IMR-90 (cell line): Measurements from ENCODE around the gene ABCA2.

Experiments used
- BHLHE40 ChIP-seq: fragments of 150-350 bp; IDR thresholded peaks from 2 replicates; pipeline ENCODE4 v1.6.1; 2016; ENCODE audit warnings: mild to moderate bottlenecking, low read depth, low read length
- CEBPB ChIP-seq: IDR thresholded peaks from 2 replicates; pipeline ENCODE4 v1.6.1; 2012; ENCODE audit warnings: low read depth, low read length, improper control_type of control experiment
- FOS ChIP-seq: fragments of 150-350 bp; IDR thresholded peaks from 2 replicates; pipeline ENCODE4 v1.6.1; 2016; ENCODE audit warnings: low read depth, low read length
- MAZ ChIP-seq: IDR thresholded peaks from 2 replicates; pipeline ENCODE4 v1.6.1; 2012; ENCODE audit warnings: low read depth, mild to moderate bottlenecking, low read length, improper control_type of control experiment, moderate library complexity, borderline replicate concordance
- MXI1 ChIP-seq: IDR thresholded peaks from 2 replicates; pipeline ENCODE4 v1.6.1; 2012; ENCODE audit warnings: low read depth, mild to moderate bottlenecking, low read length, moderate library complexity, borderline replicate concordance
- POLR2A ChIP-seq: IDR thresholded peaks from 2 replicates; pipeline ENCODE4 v1.6.1; 2012; ENCODE audit warnings: mild to moderate bottlenecking, low read depth, low read length
- RFX5 ChIP-seq: IDR thresholded peaks from 2 replicates; pipeline ENCODE4 v1.8.0; 2012; ENCODE audit warnings: low read depth, mild to moderate bottlenecking, low read length, moderate library complexity
- SMC3 ChIP-seq: fragments of 150-350 bp; IDR thresholded peaks from 2 replicates; pipeline ENCODE4 v1.6.1; 2016; ENCODE audit warnings: low read depth, mild to moderate bottlenecking, antibody characterized with exemption, low read length, moderate library complexity
- TF ChIP-seq, protein P1 (sequence below): conservative IDR thresholded peaks from 2 replicates; pipeline ENCODE4 v1.5.1; 2012; ENCODE audit warnings: mild to moderate bottlenecking, low read depth, low read length, improper control_type of control experiment
- TF ChIP-seq, protein P2 (sequence below): fragments of 150-350 bp; IDR thresholded peaks from 2 replicates; pipeline ENCODE4 v1.6.1; 2017; ENCODE audit warnings: mild to moderate bottlenecking, antibody characterized with exemption, low read length, low read depth

GRCh38 chr9:137015976-137016375, 12.1 kb downstream of the ABCA2 start:
- TF ChIP-seq MAZ (no peak), RFX5 (no peak), POLR2A (no peak), CEBPB (no peak), FOS (no peak), SMC3 (no peak), BHLHE40 (no peak), MXI1 (no peak)
- TF ChIP-seq, protein P1, sequence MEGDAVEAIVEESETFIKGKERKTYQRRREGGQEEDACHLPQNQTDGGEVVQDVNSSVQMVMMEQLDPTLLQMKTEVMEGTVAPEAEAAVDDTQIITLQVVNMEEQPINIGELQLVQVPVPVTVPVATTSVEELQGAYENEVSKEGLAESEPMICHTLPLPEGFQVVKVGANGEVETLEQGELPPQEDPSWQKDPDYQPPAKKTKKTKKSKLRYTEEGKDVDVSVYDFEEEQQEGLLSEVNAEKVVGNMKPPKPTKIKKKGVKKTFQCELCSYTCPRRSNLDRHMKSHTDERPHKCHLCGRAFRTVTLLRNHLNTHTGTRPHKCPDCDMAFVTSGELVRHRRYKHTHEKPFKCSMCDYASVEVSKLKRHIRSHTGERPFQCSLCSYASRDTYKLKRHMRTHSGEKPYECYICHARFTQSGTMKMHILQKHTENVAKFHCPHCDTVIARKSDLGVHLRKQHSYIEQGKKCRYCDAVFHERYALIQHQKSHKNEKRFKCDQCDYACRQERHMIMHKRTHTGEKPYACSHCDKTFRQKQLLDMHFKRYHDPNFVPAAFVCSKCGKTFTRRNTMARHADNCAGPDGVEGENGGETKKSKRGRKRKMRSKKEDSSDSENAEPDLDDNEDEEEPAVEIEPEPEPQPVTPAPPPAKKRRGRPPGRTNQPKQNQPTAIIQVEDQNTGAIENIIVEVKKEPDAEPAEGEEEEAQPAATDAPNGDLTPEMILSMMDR = no peak
- TF ChIP-seq, protein P2, sequence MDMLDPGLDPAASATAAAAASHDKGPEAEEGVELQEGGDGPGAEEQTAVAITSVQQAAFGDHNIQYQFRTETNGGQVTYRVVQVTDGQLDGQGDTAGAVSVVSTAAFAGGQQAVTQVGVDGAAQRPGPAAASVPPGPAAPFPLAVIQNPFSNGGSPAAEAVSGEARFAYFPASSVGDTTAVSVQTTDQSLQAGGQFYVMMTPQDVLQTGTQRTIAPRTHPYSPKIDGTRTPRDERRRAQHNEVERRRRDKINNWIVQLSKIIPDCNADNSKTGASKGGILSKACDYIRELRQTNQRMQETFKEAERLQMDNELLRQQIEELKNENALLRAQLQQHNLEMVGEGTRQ = no peak
